8988T (cell line): ENCODE data around the gene GPLD1.
A peak's percentile ranks its signal among the peaks of the same experiment; 100 is the strongest.
"Not testable (repeated sequence)": the region's sequence is repeated elsewhere in the genome, so short reads cannot be mapped to it uniquely, and the experiment has no call there.

ENCODE experiments used
- DNase-seq: peaks from one replicate; pipeline ENCODE4 v3.0.0; 2011

GPLD1 gene, protein sequence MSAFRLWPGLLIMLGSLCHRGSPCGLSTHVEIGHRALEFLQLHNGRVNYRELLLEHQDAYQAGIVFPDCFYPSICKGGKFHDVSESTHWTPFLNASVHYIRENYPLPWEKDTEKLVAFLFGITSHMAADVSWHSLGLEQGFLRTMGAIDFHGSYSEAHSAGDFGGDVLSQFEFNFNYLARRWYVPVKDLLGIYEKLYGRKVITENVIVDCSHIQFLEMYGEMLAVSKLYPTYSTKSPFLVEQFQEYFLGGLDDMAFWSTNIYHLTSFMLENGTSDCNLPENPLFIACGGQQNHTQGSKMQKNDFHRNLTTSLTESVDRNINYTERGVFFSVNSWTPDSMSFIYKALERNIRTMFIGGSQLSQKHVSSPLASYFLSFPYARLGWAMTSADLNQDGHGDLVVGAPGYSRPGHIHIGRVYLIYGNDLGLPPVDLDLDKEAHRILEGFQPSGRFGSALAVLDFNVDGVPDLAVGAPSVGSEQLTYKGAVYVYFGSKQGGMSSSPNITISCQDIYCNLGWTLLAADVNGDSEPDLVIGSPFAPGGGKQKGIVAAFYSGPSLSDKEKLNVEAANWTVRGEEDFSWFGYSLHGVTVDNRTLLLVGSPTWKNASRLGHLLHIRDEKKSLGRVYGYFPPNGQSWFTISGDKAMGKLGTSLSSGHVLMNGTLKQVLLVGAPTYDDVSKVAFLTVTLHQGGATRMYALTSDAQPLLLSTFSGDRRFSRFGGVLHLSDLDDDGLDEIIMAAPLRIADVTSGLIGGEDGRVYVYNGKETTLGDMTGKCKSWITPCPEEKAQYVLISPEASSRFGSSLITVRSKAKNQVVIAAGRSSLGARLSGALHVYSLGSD

DNA sequence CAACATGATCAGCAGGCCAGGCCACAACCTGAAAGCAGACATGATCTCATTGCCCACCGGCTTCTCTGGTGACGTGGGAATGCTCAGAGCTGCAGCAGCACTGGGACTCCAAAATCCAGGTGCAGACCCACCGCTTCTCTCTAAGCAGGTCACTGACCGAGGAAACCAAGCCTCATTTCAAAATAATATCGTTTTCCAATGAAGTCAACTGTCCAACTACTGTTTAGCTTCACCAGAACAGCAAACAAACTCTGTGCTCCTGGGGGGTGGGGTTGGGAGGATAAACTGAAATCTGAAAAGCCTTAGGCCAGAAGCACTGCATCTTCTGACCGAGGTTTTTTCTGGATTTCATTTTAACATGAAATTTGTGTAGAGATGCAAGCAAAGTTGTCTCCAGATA, at the start of gene GPLD1:
TSS of gene GPLD1 (minus strand) at position 109 of the 400 bp plus-strand sequence. CDS start at position 42, 67 bp downstream.
- no peak for DNase-seq

- DNase-seq = no peak
Measured at GRCh38 chr6:24537771-24538385, 48.5 kb upstream of the GPLD1 start.

GRCh38 chr6:24537082-24537699, 47.8 kb upstream of the GPLD1 start:
- no peak for DNase-seq

DNA sequence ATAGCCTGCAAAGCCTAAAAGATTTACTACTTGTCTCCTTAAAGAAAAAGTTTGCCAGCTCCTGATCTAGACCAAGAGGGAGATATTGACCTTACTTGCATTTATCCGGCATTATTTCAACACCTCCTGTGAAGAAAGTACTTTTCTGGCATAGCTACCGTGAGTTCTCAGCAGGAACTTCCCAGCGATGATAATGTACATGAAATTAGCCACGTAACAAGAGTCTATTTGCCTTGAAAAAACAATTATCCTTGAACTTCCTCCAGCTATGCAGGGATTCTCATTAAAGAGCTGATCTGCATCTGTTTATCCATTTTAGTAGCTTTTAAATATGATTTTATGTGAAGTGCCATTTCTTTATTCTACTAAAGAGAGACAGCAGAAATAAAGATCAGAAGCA, 47.1 kb upstream of the GPLD1 start:
- no peak for DNase-seq

GRCh38 chr6:24535210-24535609, 45.8 kb upstream of the GPLD1 start:
- DNase-seq = no peak

- no peak for DNase-seq
Measured at GRCh38 chr6:24534329-24534728, 45.0 kb upstream of the GPLD1 start.

DNA sequence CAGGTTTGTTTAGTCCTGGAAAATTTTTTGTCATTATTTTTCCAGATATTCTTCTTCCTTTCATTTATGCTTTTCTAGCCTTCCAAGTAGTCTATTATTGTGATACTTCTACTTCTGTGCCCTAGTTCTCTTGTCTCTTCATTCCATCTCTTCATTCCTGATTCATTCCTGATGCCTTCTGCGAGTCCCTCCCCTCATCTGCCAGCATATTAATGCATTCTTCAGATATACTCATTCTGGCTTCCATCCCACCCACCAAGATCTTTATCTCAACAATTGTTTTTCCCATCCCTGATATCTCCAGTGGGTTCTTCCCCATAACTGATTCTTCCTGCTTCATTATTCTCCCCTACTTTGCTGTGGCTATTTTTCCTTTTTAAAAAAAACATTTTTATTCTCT, 40.6 kb upstream of the GPLD1 start:
- DNase-seq = no peak

GRCh38 chr6:24524805-24525204, 35.4 kb upstream of the GPLD1 start:
- DNase-seq = no peak

GRCh38 chr6:24524329-24524728, 35.0 kb upstream of the GPLD1 start:
- no peak for DNase-seq

GRCh38 chr6:24522228-24523176, 33.1 kb upstream of the GPLD1 start:
- DNase-seq = no peak

DNA sequence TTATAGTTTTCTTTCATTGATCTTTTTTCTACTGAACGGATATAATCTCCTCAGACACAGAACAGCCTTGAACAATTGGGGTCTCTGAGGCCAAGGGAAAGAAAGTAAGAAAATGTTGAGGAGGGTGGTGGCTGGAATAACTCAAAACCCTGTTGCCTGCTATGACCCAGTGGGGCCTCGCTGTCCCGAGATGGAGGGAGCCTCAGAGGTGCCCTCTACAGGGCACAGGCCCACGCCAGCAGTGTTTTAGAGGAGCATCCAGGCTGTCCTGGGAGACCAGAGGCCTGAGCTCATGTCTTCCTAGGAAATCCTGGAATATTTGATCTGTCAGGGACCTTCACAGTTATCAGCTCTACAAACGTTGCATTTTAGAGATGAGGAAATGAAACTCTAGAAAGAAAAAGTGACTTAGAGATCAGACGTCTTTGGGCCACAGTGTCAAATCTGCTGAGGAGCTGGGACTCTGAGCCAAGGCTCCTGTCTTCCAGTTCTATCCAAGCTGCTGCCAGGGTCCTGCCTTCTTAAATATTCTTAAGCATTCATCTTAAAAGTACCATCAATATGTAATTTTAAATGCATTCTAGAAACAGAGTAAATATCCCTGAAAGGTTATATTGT, 31.7 kb upstream of the GPLD1 start:
- DNase-seq = peak; percentile 63

DNA sequence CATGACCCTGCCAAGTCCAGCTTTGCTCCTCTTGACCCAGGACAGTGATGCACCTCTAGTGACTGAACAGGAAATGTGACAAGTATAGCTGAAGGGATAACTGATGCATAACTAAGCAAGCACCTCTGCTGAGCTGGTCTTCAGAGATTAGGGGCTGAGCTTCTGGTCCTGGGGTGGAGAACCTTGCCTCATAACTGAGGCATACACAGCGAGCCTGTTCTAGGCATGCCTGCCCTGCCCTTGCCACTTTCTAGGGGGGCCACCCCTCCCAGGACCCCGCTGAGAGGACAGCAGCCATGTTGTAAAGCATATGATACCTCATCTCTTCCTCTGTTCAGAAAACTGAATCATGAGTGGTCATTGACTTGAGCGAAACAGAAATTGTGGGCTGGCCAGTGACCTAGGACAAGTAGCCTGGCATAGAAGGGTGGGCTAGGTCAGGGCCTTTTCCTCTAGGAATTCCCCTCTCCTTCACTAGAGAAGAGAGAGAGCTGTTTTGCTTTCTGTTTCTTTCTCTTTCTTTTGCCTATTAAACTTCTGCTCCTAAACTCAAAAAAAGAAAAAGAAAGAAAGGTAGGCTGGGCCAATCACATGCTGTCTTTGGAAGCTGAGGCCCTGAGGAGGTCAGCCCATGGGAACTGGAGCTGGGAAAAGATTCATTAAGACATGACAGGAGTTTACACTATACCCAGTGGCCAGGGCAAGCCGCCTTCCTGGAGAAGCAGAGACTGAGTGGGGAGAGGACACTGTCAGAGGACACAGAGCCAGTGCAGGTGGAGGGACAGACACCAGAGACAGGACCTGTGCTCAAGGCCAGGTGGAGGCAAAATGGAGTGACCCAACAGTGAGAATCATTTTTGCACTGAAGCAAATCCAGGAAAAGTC, 28.5 kb upstream of the GPLD1 start:
- no peak for DNase-seq

DNA sequence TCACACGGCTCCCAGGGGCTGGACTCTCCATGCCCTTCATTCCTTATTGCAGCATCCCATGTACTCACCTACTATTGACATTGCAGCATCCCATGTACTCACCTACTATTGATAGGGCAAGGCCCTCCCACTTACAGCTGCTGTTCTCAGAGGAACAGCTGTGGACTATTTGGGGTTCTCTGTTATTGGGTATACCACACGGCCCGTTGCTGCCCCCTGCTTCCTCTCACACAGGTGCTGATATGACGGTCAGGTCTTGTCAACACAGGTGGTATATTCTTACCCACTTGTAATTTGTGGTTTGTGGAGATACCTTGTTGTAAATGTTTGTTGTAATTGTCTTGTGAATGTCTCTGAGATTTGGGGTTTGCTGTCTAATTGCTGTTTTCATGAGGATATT, 24.2 kb upstream of the GPLD1 start:
- DNase-seq = no peak

DNA sequence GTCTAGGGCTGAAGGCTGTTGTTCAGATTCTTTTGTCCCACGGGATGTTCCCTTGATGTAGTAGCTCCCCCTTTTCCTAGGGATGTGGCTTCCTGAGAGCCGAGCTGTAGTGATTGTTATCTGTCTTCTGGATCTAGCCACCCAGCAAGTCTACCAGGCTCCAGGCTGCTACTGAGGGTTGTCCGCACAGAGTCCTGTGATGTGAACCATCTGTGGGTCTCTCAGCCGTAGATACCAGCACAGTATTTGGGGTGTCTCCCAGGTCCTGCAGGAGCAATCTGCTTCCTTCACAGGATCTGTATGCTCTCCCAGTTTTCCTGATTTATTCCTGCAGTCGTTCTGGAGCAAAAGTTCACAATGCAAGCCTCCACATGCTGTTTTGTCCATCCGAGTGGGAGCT, 22.6 kb upstream of the GPLD1 start:
- DNase-seq = not testable (repeated sequence)

DNA sequence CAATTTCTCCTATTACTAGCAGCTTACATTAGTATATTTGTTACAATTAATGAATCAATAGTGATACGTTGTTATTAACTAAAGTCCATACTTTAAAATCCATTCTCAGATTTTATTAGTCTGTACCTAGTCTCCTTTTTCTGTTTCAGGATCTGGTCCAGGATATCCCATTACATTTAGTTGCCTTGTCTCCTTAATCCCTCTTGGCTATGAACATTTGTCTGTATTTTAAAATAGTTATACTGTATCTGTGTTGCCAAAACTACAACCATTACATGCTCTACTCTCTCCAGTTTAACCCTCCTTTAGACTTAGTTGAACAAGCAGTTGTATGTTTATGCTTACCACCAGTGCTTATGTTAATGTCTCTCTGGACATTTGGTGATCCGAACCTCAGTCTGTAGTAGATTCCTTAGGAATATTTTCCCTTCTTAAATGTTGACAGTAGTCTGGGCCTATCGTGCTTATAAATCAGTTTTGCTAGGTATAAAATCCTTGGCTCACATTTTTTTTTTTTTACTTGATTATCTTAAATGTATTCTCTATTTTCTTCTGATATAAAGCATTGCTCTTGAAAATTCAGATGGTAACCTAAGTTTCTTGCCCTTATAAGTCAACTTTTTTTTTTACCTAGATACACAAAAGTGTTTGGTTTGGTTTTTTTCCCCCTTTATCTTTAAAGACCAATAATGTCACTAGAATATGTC, 17.6 kb upstream of the GPLD1 start:
- no peak for DNase-seq

- no peak for DNase-seq
Measured at GRCh38 chr6:24504649-24505586, 15.5 kb upstream of the GPLD1 start.

DNA sequence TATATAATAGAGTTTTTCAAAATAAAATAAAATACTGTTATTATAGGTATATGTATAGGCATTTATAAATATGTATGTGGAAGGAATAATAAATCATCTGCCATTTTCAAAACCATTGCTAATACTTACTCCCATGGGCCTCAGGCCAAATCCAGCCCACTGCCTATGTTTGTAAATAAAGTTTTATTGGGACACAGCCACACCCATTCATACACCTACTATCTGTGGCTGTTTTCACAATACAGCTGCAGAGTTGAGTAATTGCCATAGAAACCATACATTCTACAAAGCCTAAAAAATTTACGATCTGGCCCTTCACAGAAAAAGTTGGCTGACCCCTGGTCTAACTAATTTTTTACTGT, 14.9 kb upstream of the GPLD1 start:
- no peak for DNase-seq

- DNase-seq = no peak
Measured at GRCh38 chr6:24501914-24502313, 12.5 kb upstream of the GPLD1 start.

GRCh38 chr6:24501374-24501773, 12.0 kb upstream of the GPLD1 start:
- DNase-seq = no peak
